Bronchial epithelial cell (primary cell): Measurements from ENCODE around the gene ETS2. TPM values are rescaled to one million over a fixed set of nuclear protein-coding genes. Genes with fewer than 3 reads are reported as not detected.

ENCODE experiments used
- DNase-seq: peaks from one replicate; pipeline ENCODE4 v3.0.0-alpha.2; 2010; ENCODE audit warnings: low read depth
- FAIRE-seq: peaks from 2 replicates; lab custom pipeline; 2011; peaks lifted over from hg19 to GRCh38; lab: Jason Lieb, UNC
- H3K27me3 ChIP-seq: 2 replicates; pipeline ENCODE4 v1.5.1; 2011; ENCODE audit warnings: low read length; ENCODE audit not compliant: control insufficient read depth, insufficient read depth
- H3K36me3 ChIP-seq: 2 replicates; pipeline ENCODE4 v1.5.1; 2011; ENCODE audit warnings: low read length; ENCODE audit not compliant: control insufficient read depth, insufficient read depth
- H3K4me3 ChIP-seq: 2 replicates; pipeline ENCODE4 v1.5.1; 2011; ENCODE audit warnings: mild to moderate bottlenecking, low read depth, low read length, control low read depth
- total RNA-seq: library from RNA; depleted of rRNA; stranded (reverse); fragments of >200 nt; gene quantifications from 2 replicates; pipeline ENCODE4 v1.2.1, GENCODE V29; 2014
- TF ChIP-seq, protein P1 (sequence below): IDR thresholded peaks from 2 replicates; pipeline ENCODE4 v1.5.1; 2011; ENCODE audit warnings: mild to moderate bottlenecking, moderate library complexity, low read length, control low read depth, inconsistent platforms; ENCODE audit not compliant: insufficient read depth, severe bottlenecking

Gene ETS2
- total RNA-seq, 1 donor from 2014 or later, result 144 TPM

DNA sequence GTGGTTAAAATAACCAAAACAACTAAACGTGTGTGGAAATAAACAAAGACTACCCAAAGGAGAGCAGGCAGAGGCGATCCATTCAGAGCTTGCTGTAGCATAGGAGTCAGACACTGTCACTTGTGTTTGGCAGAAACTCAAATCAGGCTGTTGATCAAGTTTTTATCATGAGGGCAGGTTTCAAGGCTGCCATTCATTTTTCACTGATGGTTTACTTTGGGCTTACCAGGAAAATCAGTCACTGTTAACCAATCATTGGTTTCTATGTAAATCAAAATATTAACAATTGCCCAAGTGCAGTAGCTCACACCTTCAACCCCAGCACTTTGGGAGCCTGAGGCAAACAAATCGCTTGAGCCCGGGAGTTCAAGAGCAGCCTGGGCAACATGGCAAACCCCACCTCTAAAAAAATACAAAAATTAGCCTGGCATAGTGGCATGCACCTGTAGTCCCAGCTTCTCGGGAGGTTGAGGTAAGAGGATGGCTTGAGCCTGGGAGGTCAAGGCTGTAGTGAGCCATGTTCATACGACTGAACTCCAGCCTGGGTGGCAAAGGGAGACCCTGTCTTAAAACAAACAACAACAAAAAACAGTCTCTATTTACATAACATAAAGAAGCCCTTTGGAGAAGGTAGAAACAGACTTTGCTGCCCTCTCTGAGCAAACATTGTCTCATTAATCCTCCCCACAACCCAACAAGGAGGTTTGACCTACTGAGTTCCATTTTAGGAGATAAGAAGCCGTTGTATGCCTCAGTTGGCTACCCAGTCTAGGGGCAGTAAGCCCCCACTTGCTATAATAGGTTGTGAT lies 21.1 kb upstream of the ETS2 start:
- no peak overlapping the region for H3K4me3 ChIP-seq
- TF ChIP-seq, protein P1, sequence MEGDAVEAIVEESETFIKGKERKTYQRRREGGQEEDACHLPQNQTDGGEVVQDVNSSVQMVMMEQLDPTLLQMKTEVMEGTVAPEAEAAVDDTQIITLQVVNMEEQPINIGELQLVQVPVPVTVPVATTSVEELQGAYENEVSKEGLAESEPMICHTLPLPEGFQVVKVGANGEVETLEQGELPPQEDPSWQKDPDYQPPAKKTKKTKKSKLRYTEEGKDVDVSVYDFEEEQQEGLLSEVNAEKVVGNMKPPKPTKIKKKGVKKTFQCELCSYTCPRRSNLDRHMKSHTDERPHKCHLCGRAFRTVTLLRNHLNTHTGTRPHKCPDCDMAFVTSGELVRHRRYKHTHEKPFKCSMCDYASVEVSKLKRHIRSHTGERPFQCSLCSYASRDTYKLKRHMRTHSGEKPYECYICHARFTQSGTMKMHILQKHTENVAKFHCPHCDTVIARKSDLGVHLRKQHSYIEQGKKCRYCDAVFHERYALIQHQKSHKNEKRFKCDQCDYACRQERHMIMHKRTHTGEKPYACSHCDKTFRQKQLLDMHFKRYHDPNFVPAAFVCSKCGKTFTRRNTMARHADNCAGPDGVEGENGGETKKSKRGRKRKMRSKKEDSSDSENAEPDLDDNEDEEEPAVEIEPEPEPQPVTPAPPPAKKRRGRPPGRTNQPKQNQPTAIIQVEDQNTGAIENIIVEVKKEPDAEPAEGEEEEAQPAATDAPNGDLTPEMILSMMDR, result no peak
- DNase-seq (no peak), FAIRE-seq (no peak)
- H3K27me3 ChIP-seq, result no peaks in the 10 kb centered on the region
- no peaks in the 10 kb centered on the region for H3K36me3 ChIP-seq

GRCh38 chr21:38785483-38785882 lies 20.2 kb upstream of the ETS2 start:
- Histone ChIP-seq H3K36me3 (no peaks in the 10 kb centered on the region), H3K27me3 (no peaks in the 10 kb centered on the region), H3K4me3 (no peak overlapping the region)
- TF ChIP-seq, protein P1, result no peak
- FAIRE-seq (no peak), DNase-seq (no peak)

DNA sequence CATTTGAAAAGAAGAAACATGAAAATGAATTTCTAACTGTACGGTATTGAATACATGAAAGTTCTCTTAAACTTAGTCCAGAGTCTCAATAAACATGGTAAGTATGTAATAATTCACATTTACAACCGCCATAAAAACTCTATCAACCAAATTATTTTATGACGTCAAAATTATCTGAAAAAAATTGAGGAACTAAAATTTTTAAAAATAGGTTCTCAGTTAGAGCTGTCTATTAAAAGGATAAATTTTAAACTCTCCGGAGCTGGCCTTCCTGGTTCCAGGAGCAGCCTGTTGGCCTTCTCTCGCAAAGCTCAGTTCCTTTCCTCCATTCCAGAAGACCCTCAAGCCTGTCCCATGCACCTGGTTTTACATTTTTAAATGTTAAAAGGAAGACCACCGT lies 18.7 kb upstream of the ETS2 start:
- Histone ChIP-seq H3K27me3 (no peaks in the 10 kb centered on the region), H3K36me3 (no peaks in the 10 kb centered on the region), H3K4me3 (no peak overlapping the region)
- FAIRE-seq (no peak), DNase-seq (no peak)
- TF ChIP-seq, protein P1, result no peak

DNA sequence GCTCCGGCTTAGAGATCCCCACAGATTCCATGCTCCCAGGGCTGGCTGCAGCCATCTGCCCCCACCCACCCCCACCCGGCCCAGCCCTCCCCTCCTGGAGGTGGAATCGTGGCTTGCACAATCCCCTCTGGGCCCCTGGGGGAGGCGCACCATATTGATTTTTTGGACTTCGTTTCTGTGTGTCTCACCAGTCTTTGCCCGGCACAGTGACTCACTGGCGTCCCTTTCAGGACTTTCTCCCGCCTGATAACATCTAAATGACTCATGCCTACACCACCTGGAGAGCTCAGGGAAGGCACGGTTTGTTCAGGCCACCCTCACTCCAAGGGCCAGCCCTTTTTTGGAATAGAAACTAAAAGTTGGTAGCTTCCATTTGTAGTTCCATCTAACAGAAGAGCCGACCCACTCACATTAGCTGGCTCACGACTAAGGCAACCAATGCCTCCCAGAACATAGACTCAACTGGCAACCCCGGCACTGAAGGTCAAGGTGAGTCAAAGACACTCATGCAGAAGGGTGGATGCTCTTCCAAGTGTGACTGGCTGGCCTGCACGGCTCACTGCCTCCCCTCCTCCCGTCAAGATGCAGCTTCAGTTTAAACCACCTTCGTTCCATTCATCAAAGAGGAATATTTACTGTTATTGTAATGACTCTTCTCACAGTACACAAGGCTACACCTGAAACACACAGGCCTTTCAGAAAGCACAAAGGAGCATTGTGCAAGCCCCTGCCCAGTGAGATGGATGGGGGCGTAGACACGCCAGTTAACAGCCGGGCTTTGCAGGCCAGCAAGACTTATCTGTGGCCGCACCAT lies 18.1 kb upstream of the ETS2 start:
- H3K4me3 ChIP-seq, result no peak overlapping the region
- H3K36me3 ChIP-seq, result no peaks in the 10 kb centered on the region
- TF ChIP-seq, protein P1, result no peak
- H3K27me3 ChIP-seq, result no peaks in the 10 kb centered on the region
- DNase-seq, result peak; percentile 97
- no peak for FAIRE-seq

- Histone ChIP-seq H3K27me3 (no peaks in the 10 kb centered on the region), H3K36me3 (no peaks in the 10 kb centered on the region), H3K4me3 (no peak overlapping the region)
- FAIRE-seq (no peak), DNase-seq (no peak)
- TF ChIP-seq, protein P1, result no peak
Observed at GRCh38 chr21:38788275-38788905, 17.3 kb upstream of the ETS2 start.
